Activated naive CD8-positive, alpha-beta T cell treated with anti-CD3 and anti-CD28 coated beads, Interleukin-2, amount 50 U/mL, for 16 hours (primary cell): ENCODE data around the gene SKAP2.

Experiments
- DNase-seq: peaks from one replicate; pipeline ENCODE4 v3.0.0-alpha.2; 2020; ENCODE audit warnings: low read depth, low spot score

Gene SKAP2

DNA sequence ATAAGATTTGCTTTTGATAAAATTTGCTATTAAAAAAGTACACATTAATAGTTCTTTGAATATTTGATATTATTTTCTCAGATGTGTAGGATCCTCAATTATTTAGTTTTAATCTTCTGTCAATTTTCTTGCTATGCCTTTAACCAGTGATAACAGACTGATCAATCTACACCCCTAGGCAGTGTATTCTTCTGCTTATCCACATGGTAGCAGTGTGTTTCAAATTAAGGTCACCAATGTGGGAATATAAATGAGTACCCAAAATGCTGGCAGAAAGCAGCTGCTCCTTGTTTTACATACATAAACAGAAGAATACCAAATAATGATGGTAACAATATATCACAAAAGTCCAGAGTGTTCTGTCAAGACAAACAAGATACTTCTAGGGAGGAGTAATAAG, 87.0 kb downstream of the SKAP2 start:
- no peak for DNase-seq

DNA sequence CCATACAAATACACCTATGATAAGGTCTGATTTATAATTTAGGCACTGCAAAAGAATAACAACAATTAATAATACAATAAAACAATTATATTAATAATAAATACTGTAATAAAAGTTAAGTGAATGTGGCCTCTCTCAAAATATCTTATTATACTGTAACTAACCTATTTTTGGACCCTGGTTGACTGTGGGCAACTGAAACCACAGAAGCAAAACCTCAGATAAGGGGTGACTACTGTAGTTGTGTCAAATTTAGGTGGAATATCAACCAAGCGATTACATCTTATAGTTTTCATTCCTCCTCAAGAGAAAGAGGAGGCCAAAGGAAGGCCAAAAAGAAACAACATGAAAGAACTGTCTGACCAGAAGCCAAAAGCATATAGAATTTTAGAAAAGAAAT, 103.9 kb downstream of the SKAP2 start:
- DNase-seq: no peak

DNA sequence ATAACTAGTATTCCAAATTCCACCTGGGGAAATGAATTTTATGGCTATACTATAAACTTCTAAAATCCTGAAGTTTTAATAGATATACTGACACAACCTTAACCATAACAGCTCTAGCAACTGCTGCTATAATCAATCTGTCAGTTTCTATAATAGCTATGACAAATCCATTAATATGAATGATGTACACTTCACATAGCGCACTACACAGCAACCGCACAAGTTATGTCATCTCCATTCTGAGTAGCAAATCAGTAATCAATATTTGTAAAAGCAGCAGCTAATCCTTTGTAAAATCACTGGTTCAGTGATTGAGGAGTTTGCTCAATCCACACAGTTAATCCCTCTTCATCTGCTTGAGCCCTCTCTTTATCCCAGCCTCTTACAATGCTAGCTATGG, 105.3 kb downstream of the SKAP2 start:
- DNase-seq: no peak

DNA sequence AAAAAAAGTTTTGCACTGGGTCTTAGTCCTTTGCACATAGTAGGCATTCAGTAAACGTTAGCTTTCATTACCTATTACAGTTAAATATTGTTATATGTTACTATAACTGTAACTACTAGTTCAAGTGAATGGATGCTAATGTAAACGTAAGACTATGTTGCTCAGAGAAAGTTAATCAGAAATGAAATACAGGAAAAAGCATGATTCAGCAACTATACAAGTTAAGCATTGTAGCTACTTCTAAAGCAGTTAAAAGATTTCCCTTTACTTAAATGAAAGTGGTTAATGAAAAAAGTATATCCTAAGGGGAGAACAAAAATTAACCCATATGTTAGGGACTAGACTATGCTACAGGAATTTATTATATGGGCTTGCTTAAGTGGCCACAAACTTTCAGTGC, 121.2 kb downstream of the SKAP2 start:
- DNase-seq: no peak

DNA sequence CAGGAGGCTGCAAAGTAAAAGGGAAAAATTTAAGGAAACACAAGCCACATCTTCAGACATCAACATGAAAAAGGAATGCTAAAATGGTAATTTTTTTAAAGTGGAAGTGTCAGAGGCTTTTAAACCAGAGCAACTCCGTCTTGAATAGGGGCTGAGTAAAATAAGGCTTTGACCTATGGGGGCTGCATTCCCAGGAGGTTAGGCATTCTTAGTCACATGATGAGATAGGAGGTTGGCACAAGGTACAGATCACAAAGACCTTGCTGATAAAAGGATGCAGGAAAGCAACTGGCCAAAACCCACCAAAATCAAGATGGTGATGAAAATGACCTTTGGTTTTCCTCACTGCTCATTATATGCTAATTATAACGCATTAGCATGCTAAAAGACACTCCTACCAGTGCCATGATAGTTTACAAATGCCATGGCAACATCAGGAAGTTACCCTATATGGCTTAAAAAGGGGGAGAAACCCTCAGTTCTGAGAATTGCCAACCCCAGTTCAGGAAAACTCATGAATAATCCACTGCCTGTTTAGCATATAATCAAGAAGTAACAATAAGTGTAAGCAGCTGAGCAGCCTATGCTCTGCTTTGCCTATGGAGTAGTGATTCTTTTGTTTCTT, 128.3 kb downstream of the SKAP2 start:
- DNase-seq: no peak

DNA sequence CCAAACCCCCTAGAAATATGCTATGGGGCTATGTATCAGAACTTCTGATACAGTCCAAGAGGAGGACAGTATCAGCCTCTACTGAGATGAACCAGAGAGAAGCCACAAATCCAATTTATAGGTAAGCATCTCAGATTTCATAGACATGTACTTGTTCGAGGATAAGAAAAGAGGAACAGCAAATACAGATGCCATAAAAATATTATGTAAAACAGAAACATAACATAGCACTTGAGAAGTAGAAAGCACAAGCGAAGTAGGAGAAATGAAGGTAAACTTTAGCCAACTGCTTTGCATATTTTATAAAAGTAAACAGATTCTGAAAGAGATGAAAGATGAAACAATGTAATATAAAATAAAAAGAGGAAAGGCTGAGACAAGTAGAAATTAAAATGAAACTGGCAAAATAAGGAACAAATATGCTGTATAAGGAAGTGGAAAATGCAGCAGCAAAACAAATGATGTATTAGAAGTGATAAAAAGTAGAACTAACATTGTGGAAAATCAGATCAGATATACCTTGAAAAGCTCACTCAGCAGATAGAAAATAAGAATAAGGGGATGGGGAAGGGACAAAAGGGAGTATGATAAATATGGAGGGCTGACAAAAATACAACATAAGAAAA, 135.1 kb downstream of the SKAP2 start:
- DNase-seq: no peak

DNA sequence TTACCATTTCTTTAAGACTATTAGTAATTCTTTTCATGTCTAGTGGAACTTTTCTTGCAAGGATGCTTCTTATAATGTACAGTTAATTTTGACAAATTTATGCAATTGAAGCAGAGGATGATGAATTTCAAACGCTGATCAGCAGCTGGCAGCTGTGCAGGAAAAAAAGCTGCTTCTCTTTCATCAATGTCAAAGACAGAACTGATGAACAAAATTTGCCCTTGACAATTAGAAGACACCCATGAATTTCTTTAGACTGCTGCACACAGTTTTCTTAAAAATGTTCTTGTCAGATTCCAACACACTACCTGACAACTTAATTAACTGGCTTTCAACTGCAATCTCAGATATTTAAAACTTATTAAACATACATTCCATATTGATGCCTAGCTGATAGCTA, 138.3 kb downstream of the SKAP2 start:
- DNase-seq: no peak

DNA sequence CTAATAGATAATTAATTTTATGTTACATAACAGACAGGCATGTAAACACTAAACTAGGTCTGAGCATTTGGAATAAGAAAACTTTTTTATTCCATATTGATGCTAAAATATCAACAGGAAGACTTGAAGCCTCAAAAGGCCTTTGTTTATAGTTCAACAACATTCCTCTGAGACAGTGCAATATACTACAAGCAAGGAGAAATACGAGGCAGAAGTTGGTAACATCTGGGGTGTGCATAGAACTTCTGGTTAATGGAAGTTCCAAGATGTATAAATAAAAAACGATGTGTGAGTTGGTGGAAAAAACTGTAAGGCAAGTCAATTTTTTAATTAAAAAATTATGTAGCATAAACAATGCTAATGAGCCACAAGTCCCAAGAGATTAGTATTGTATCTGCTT, 139.6 kb downstream of the SKAP2 start:
- DNase-seq: no peak

DNA sequence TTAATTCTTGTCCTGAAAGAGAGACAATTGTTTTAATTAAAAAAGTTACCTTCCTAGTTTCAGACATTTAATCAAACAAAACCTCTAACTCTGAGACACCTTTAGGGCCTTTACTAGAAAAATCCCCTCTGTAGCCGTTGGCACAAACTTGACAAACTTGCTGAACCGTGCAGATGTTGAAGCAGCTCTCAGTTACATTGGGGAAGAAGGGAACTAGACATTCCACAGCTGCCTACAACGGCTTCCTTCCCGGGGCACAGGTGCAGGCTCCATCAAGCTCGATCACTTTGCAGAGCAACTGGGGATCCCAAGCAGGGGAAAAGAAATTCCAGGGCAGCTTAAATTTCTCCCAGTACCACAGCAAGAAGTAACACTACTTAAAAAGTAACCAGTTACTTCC, 141.3 kb downstream of the SKAP2 start:
- no peak for DNase-seq

DNA sequence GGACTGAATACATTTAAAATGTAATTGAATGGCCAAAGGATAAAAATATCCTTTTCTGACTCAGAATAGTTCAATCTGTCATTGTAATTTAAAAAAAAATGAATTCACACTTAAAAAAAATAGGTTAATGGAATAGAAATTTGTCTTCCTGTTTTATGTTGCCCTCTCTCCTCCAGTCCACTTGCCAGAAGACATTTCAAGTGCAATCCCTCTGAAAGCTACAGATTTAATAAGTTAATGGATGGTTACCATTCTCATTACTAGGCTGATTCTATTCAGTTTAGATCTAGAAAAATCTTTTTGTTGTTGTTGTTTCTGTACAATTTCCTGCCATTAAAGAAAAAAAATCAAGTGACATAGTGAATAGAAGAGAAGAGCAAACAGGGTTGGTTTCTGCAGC, 142.9 kb downstream of the SKAP2 start:
- no peak for DNase-seq

DNA sequence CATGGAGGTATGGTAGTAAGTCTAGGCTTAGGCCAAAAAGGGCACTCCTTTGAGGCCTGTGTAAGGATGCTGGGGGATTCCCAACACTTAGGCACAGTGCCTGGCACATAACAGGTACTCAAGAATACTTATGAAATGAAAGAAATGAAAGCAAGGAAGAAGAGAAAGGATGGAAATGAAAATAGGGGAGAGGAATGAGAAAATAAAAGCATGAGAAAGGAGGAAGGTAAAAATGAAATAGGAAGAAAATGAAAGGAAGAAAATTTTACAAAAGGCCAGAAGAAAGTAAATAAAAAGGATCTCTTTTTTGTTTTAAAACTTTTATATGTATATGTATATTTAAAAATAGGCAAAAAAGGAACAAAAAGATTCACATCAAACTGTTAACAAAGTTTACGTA, 146.3 kb downstream of the SKAP2 start:
- DNase-seq: no peak

DNA sequence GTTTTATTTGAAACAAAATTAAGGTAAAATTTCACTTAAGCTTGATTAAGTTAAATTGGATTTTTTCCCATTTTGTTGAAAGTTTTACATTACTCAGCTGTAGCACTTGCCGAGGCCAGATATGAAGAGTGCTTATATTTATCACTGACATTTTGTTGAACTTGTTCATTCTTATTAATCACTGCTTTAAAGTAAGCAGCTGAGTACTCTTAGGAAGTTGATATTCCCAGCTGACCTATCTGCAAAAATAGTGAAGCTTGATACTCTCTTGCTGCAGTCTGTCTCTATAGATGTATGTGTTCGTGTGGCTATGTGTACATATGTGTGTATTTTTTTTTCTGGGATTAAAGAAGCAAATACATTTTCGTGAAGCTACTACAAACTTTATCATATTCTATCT, 150.0 kb downstream of the SKAP2 start:
- DNase-seq: no peak

DNA sequence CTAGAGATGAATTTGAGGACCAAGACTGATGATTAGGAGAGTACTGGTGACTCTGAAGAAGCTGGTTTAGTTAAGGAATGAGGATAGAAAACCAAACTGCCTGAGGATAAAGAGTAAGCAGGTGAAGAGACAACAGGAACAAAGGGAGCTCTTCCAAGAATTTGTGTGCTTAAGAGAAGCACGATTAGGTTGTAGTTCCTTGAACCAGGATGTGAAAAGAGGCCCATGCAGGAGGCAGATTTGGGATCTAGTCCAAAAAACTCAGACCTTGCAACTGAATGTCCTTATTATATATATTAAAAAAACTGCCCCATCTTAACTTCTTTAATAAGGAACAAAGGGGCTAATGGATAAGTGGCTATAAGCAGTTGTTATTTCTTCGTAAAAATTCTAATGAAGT, 150.4 kb downstream of the SKAP2 start:
- DNase-seq: no peak

DNA sequence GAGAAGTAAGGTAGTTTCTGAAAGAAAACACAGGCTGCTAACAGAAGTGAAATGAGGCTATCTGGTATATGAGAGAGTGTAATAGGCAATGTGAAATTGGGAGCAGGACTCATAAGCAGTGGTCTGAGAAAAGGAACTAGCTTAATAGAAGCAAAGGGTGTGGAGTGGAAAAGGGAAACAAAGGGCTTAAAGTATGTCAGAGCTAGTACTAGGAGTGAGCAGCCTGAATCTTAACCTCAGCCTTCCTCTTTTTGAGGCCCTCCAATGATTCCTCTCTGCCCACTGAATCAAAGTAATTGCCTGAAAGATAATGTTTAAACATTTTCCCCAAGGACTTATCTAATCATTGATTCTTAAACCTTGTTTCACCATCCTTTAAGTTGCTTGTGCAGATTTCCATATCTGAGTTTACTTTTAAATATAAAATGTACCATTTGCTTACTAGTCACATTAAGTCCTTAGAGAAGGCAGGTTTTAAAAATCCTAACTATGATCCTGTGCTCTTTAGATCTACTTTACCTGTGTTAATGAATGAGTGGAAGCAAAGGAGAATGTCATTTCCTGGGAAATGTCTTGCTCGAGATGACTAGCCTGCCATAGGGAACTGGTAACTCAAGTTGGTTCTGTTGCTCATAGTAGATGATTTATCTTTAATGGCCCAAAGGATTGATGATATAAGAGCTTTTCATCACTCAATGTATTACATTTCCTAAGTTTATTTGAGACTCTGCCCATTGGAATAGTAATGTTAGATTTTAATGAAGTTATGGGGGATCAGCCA, 155.0 kb downstream of the SKAP2 start:
- no peak for DNase-seq

DNA sequence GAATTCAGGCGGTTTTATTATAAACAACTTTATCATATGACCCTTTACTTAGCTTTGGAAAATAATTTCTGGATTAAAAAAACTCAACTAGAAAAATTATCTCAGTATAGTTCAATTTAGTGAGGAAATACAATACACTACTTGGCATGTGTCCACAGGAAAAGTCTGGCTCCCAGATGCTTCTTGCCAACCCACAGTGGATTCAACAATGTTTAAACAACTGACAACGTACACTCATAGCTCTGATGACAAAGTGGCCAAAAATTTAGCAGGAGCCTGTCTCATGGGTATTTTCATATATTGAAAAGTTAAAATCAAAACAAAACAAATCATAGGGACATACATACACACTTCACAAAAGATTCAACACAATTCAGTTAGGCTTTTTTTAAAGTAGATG, 158.8 kb downstream of the SKAP2 start:
- DNase-seq: no peak

DNA sequence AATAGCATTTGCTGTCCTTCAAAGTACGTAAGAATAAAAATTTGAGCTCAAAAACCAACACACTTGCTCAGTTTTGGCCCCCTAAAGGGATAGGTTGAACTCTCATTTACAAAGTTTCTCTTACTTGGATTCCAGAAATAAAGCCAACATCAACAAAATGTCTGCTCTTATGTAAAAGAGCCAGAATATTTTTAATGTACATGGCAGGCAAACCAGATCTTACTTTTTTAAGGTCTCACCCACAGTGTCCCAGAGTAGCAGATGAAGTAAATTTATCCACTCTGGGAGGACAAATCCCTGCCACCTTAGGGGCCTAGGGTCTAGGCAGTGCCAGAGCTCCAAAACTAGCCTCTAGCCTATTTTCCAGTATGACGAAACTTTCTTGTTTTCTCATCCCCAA, 159.6 kb downstream of the SKAP2 start:
- DNase-seq: no peak

DNA sequence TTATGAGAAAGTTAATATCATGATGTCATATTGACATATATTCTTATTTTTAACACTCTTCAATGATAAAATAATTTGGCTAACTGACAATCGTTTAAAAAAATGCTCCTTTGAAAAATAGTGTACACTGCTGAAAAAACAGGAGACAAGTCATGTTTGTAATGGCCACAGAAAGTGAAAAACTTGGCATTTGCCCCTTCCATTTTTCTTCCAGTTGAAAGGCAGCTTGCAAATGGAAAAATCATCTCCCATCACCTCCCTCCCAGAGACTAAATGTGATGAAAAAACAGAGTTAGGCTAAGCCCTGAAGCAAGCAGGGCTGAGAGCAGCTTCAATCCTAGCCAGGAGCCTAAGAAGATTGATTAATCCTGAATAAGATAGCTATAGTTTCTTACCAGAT, 160.4 kb downstream of the SKAP2 start:
- no peak for DNase-seq

DNA sequence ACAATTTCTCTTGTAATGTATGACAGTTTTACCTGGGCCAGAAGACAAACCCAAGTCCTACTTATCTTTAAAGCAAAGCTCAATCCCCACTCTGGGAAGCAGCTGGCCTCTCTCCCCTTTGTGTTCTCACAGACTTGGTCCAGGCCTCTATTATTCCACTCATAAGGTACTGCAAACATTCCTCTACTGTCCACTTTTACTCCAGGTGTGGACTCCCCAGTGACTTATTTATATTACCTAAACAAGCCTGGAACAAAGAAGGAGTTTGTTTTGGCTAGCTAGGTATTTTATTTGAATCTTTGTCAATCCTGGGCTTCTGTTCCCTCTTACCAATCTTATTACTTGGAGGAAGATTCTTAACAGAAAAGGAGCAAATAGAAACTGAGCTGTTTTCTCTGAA, 163.5 kb downstream of the SKAP2 start:
- DNase-seq: no peak

DNA sequence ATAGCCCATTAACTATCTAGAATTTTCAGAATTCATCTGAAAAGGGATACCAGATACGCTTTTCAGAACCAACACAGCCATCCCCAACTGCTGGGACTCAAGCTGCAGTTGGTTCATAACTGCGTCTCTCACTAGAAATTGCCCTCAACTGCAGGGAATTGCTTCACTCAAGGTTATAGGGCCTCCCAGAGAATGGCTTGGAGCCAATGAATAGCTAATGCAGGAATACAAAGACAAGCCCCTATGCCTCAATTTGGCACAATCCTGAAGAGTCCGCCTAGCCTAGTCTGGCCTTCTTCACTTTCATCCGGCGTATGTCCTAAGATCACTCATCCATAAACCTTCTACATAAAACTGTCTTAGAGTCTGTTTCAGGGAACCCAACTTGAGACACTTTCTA, 164.0 kb downstream of the SKAP2 start:
- no peak for DNase-seq

DNA sequence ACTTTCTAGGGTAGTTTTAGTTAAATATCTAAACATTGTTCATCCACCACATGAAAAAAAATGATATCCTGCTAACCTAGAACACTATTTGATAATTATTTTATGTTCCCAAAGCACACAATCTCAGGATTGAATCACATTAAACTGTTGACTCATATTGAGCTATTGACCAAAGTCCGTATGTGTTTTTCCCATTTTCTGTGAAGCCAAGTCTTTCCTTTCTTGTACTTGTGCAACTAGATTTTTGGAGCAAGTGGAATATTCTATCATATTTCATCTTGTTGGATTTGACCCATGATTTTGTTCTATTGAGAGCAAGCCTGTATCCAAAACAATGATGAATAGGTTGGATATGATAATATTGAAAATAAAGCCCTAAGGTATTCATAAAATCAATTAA, 164.6 kb downstream of the SKAP2 start:
- no peak for DNase-seq

DNA sequence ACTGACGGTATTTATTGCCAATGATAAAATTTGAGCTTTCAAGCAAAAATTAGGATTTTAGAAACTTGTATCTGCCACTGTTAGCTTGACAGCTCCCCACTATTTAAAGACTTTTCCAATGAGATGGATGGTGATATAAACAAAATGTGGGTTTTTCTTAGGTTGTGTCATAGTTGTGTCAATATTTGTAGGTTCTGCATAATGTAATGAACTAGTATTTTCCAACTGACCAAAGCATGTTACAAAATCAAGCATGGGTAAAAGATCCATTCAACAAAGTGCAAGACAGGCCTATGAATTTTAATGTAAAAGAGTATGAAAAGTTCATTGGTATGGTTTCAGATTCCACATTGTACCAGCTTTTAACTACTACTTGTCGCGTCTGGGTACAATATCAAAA, 165.6 kb downstream of the SKAP2 start:
- DNase-seq: no peak

DNA sequence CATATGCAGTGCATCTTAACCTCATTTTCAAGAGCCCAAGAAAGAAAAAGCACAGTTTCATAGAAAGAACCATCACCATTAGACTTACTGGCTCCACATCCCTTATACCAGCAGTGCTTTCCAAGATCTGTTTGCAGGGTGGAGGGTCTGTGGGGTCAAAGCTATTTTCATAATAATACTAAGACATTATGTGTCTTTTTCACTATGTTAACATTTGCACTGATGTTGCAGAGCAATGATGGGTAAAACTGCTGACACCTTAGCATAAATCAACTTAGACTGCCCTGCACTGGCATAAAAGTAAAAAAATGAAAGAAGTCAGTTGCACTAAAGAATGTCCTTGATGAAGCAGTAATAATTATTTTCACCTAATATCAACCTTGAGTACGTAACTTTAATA, 166.2 kb downstream of the SKAP2 start:
- no peak for DNase-seq

DNA sequence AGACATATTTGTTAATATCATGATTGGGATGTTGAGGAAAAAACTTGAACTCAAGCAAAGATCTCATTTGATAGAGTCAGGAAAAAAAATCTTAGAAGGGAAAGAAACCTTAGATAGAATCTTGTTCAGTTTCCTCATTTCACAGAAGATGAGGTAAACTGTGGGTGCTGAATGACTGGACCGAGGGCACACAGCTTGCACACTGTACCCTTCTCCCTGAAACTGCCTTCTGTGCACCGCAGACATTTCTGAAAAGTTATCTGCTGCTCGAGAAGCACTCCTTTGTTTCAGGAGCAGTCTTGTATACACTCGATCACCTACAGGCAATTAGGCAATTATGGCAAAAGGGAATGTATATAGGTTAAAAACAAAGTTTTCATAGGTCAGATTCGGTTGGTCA, 167.4 kb downstream of the SKAP2 start:
- no peak for DNase-seq
